Left lobe of liver (tissue), 2 donors: ENCODE data around the gene RBM8A. TPM values are rescaled to one million over a fixed set of nuclear protein-coding genes. Genes with fewer than 3 reads are reported as not detected.

Experiments
- ATAC-seq: fragments of 200-7000 bp; cut with Tn5 transposase; one replicate; pipeline ENCODE4 v1.9.1; 2020; ENCODE audit warnings: mild to moderate bottlenecking, moderate library complexity
- DNase-seq: peaks from one replicate; pipeline ENCODE4 v3.0.0-alpha.2; 2020; ENCODE audit warnings: low spot score
- total RNA-seq: library from RNA; stranded (reverse); gene quantifications from one replicate; pipeline ENCODE4 v1.2.1, GENCODE V29; 2021
- donor health status: DM: no; HTN: no; CAD: no; lungs with moderate emphysema.
- donor health status: DM: no; HTN: yes; CAD: no.

Gene RBM8A
- total RNA-seq, result 45.0 TPM

DNA sequence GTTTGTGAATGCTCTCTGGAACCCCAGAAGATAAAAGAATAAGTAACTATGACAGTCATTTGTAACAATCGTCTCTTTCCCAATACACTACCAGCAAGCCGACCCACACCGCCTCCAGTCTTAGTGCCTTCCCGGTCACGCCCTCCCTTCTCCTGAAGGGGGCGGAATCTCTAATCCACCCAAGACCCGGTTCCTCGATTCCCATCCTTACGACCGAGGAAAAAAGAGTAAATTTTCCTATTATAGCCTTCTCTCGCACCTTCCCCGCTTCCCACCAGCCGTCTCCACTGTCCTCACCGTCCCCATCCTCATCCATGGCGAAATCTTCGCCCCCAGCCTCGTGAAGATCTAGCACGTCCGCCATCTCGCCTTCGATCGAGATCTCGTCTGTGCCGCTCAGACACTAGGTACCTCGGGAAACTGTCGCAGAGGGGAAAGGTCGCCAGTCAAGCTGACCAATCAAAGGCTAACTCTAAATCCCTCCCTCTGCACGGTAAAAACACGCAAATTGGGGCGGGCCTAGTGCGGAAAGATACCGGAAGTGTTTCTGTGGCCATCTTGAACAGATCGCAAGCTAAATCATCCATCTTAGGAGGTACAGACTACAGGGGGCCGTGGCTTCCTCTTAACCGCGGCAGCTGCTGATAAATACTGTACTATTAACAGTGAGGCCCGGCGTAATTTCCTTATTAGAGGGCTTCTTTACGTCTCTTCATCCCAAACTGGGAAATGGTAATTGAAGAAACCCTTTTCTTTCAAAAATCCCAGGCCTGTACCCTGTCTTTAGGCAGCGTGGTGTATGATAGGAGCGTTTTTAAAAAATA is at the start of gene RBM8A:
TSS of gene RBM8A (minus strand) at position 422 of the 824 bp plus-strand sequence. CDS start at position 364, 58 bp downstream.
- ATAC-seq, result peak; percentile 98
- peak; percentile 95 for DNase-seq

DNA sequence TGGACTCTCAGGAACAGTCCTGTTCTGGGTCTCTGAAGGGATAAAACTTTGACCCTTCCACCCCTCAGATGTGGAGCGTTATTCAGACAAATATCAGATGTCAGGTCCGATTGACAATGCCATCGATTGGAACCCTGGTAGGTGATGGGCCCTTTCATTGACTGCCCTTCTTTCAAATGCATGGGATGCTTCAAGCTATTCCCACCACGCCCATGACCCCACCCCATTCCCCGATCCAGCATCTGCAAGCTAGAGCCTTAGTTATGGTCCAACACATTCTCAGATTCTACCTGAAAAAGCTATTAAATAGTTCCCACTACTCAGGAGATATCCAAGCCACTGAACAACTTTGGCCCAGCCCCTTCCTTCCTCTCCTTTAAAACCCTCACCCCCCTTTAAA is 49.7 kb upstream of the RBM8A start:
- DNase-seq (no peak), ATAC-seq (no peak)

GRCh38 chr1:145975216-145975615 is 47.9 kb upstream of the RBM8A start:
- no peak for DNase-seq
- no peak for ATAC-seq

GRCh38 chr1:145974721-145975120 is 47.4 kb upstream of the RBM8A start:
- DNase-seq, result no peak
- ATAC-seq, result no peak

DNA sequence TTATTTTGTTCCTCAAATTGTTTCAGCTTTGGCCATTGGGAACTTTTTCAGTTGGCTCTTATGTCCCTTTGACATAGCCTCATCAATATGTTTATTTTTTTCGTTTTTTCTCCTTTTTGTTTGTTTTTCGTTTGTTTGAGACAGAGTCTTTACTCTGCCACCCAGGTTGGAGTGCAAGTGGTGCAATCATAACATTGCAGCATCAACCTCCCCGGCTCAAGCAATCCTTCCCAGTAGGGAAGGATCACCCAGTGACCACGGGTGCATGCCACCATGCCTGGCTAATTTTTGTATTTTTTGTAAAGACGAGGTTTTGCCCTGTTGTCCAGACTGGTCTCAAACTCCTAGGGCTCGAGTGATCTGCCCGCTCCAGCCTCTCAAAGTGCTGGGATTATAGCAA is 45.3 kb upstream of the RBM8A start:
- DNase-seq (peak; percentile 85), ATAC-seq (peak; percentile 83)

- DNase-seq, result peak; percentile 14
- no peak for ATAC-seq
These were observed 40.0 kb upstream of the RBM8A start for GRCh38 chr1:145967288-145967687.

DNA sequence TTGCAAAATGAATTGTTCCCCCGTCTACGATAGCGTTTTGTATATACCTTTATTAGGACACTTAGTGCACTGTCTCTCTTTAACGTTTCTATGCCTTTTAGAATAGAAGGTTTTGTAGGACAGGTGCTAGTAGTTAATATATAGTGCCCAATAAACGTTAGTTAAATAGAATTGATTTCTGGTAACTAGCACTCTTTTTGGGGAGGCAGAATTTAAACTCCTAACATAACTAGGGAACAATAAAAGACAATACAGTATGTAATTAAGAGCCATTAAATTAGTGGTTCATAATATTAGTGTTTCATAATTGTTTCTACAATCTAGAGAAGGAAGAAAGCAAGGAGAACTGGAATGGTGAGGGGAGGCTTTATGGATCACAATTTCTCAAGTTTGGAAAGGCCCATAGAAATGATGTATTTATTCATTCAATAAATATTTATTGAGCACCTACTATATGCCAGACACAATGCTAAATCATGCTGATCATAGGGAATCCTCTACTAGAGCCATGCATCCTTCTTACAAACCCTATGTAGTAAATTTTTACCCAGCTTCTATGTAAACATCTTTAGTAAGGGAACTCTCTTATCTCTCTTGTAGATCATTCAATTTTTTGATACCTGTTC is 37.9 kb upstream of the RBM8A start:
- no peak for ATAC-seq
- DNase-seq, result no peak

- ATAC-seq (peak; percentile 82), DNase-seq (peak; percentile 97)
These were observed 37.2 kb upstream of the RBM8A start, which contains the start of the genes ANKRD34A and POLR3GL for GRCh38 chr1:145964328-145965118. TSS of gene ANKRD34A (minus strand) at chr1:145964575. CDS start at chr1:145961759, 2,816 bp downstream. TSS of gene POLR3GL (plus strand) at chr1:145964690. CDS start at chr1:145974866, 10,176 bp downstream.

GRCh38 chr1:145963265-145964019 is 36.2 kb upstream of the RBM8A start:
- DNase-seq, result peak; percentile 32
- no peak for ATAC-seq

DNA sequence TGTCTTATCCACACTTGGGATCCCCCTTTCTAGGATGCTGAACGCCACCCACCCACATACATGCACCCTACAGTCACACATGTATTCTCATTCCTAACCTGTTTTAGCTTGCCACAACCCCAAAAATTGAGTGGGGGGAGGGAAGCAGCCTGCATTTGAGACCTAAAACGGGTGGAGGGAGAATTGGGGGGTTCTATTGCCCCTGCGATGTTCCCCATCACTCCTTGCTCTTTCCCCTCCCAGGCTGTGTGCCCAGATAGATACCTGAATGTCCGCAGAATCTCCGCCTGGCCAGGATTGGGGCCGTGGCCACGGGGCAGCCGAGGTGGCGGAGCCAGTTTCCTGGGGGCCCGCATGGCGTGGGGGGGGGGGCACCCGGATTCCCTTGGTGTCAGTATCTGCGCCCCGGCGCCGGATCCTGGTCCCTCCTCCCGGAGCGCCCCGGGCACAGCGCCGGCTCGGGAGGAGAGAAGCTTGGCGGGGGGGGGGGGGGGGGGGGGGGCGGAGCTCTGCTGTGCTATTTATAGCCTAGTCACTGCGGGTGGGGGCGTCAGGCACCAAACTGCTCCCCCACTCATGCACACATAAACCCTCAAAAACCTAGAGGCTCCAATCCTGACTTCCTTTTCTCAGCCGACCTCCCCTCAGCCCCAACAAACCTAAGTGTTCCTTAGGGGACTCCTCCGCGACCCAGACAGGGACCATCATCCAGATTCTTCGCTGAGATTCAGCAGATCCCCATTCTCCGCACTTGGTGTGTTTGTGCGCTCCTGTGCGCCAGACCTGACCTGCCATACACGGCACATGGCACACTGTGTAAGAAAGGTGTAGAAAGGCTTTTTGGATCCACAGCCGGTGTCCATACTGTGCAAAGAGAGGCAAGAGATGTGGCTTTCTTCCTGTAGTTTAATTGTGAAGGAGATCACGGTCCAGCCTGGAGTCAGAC is 35.1 kb upstream of the RBM8A start:
- DNase-seq (peak; percentile 53), ATAC-seq (no peak)

DNA sequence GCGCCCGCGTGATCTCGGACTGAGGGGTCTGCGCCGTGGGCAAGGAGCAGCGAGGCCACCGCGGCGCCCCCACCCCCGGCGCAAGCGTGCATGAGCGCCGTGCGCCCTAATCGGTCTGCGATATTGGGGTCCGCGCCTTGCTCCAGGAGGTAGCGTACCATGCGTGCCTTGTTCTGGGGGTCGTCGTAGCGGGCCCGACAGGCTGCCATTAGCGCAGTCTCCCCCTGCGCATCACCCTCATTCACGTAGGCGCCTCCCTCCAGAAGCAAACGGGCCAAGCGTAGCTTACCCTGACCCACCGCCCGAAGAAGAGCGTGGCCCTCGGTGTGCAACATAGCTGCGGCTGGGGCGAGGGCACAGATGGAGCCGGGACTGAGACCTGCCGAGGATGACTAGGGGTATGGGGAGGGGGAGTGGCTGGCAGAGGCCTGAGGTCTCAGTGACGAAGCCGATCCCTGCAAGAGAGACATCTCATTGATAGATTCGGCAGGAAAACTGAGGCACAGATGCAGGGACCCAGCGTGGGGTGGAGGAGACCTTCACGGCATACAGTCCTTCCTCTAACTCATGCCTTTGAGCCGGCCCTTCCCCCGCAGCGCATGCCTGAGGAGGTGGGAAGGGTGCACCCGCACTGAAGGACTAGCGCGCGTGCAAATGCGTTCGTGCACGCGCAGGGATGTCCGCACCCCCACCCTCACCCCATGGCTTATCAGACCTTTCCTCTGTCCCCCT is 34.3 kb upstream of the RBM8A start:
- peak; percentile 52 for DNase-seq
- ATAC-seq, result no peak

DNA sequence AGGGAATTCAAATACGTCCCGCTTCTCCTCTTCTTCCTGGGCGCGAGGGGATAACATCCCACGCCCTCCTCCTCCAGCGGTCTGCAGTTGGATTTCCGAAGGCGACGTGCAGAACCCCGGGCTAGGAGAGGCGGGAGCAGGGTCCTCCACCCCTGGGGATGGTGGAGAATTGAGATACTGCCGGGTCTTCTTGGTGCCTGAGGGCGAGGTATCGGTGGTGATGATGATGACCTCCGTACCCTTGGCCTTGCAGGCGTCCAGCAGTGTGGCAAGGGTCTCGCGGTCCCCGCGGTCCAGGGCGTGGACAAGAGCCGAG is 33.8 kb upstream of the RBM8A start:
- no peak for ATAC-seq
- DNase-seq, result no peak

GRCh38 chr1:145960468-145961108 is 33.3 kb upstream of the RBM8A start:
- ATAC-seq (peak; percentile 66), DNase-seq (peak; percentile 87)

- no peak for ATAC-seq
These were observed 32.7 kb upstream of the RBM8A start for GRCh38 chr1:145959957-145960467.

DNA sequence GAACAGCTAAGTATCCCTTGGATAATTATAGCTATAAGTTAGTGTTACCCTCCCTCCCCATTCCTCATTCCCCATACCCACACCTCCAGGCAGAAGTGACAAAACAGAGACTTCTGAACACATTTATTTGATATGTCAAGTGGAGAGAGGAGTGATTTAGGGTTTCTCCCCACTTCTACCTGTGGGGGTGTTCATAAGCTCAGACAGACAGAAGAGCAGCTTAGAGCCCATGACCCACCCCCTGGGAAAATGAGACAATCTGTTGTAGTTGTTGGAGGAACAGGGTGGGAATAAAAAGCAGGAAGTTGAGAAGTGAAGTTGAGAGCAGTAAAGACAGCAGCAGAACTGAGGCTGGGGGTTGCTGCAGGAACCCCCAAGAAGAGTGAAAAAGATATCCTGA is 32.0 kb upstream of the RBM8A start:
- peak; percentile 11 for DNase-seq
- no peak for ATAC-seq

More at GRCh38 chr1:145959957-145960467, 32.7 kb upstream of the RBM8A start:
- DNase-seq, result no peak

DNA sequence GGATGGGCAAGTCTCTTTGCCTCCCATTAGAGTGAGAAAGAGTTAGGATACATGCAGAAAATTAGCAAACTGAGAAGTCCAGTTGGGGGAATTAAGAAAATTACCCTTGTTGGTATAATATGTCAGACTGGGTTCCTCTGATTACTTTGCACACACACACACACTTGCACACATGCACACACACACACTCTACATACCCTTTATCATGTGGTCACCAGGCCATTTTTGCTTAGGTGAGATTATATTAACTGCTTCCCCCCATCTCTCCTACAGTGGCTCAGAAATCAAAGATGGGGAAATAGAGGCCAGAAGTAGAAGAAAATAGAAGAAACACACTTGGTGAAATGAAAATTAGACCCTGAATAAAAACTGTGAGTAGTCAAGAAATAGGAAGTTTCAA is 31.4 kb upstream of the RBM8A start:
- ATAC-seq (no peak), DNase-seq (no peak)

DNA sequence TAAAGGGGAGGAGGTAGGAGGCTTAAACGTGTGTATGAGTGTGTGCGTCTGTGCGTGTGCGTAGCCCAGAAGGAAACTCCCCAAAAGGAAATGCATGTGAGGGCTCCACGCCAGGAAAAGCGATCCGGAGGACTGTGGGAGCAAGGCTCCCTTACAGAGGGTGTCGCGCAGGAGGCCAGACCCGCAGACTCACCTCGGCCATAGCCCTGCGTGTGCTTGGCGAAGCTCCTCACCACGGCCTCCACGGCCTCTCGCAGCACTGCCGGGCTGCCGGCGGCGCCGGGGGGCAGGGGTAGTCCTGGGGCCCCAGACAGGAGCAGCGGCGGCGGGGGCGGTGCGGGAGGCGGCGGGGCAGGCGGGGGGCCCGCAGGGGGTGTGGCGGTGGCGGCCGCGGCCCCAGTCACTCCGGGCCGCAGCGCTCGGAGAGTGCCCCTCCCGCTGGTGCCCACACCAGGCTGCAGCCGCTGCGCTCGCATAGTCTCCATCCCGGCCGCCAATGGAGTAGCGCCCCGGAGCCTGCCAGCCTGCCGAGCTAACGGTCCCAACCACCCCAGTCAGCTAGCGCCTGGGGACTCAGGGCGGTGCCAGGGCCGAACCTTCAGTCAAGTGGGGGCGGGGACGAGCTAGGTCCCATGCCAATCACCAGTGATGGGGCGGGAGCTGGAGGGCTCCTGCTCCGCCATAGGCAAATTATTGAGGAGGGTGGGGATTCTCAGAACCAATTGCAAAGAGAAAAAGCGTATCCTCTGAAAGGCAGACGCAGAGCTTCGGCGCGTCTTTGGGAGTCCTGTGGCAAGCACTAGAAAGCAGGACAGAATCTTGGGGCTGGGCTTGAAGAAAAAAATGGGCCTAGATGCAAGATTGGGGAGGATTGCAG is 30.4 kb upstream of the RBM8A start, which contains the start of gene LIX1L:
TSS of gene LIX1L (minus strand) at position 575 of the 877 bp plus-strand sequence. CDS start at position 485, 90 bp downstream.
- peak; percentile 84 for ATAC-seq
- peak; percentile 98 for DNase-seq
